HepG2 (cell line): ENCODE measurements around the gene RNU4-1. TPM values are rescaled to one million over a fixed set of nuclear protein-coding genes. Genes with fewer than 3 reads are reported as not detected.

Source experiments
- ARID4A ChIP-seq: sonication (generic); formaldehyde crosslinking; IDR thresholded peaks from 2 replicates; pipeline ENCODE4 v1.5.0; 2020; ENCODE audit warnings: mild to moderate bottlenecking, missing genetic modification reagents, borderline replicate concordance
- FOXC1 ChIP-seq: sonication (generic); formaldehyde crosslinking; IDR thresholded peaks from 2 replicates; pipeline ENCODE4 v1.8.0; 2022; ENCODE audit warnings: mild to moderate bottlenecking, missing genetic modification reagents, borderline replicate concordance
- HOXA3 ChIP-seq: sonication (generic); formaldehyde crosslinking; IDR thresholded peaks from 2 replicates; pipeline ENCODE4 v1.5.0; 2020; ENCODE audit warnings: missing genetic modification reagents
- MIER3 ChIP-seq: IDR thresholded peaks from 2 replicates; pipeline ENCODE4 v1.6.1; 2016; ENCODE audit warnings: missing compliant biosample characterization, borderline replicate concordance
- RNF219 ChIP-seq: sonication (generic); formaldehyde crosslinking; IDR thresholded peaks from 2 replicates; pipeline ENCODE4 v1.5.0; 2020; ENCODE audit warnings: mild to moderate bottlenecking, missing genetic modification reagents
- SSRP1 ChIP-seq: IDR thresholded peaks from 2 replicates; pipeline ENCODE4 v1.6.1; 2016; ENCODE audit warnings: control low read depth
- TEAD3 ChIP-seq: optimal IDR thresholded peaks from 2 replicates; pipeline ENCODE3; 2016; ENCODE audit warnings: borderline replicate concordance
- THRA ChIP-seq: sonication (generic); formaldehyde crosslinking; IDR thresholded peaks from 2 replicates; pipeline ENCODE4 v1.4.0; 2020; ENCODE audit warnings: missing genetic modification reagents, borderline replicate concordance
- ZFAT ChIP-seq: sonication (generic); formaldehyde crosslinking; conservative IDR thresholded peaks from 2 replicates; pipeline ENCODE4 v1.8.1; 2023; ENCODE audit warnings: missing genetic modification reagents, inconsistent platforms
- ZNF235 ChIP-seq: sonication (generic); formaldehyde crosslinking; IDR thresholded peaks from 2 replicates; pipeline ENCODE4 v1.8.1; 2023; ENCODE audit warnings: mild to moderate bottlenecking, missing genetic modification reagents, borderline replicate concordance
- ZNF343 ChIP-seq: sonication (generic); formaldehyde crosslinking; IDR thresholded peaks from 2 replicates; pipeline ENCODE4 v1.4.0; 2020; ENCODE audit warnings: mild to moderate bottlenecking, missing genetic modification reagents
- ZNF580 ChIP-seq: IDR thresholded peaks from 2 replicates; pipeline ENCODE4 v1.6.1; 2016; ENCODE audit warnings: low read depth, borderline replicate concordance
- ZNF687 ChIP-seq: sonication (generic); formaldehyde crosslinking; IDR thresholded peaks from 2 replicates; pipeline ENCODE4 v1.5.1; 2020; ENCODE audit warnings: mild to moderate bottlenecking, missing genetic modification reagents, moderate library complexity
- ZNF746 ChIP-seq: sonication (generic); formaldehyde crosslinking; IDR thresholded peaks from 2 replicates; pipeline ENCODE4 v1.8.0; 2022; ENCODE audit warnings: mild to moderate bottlenecking, missing genetic modification reagents
- ZNF747 ChIP-seq: sonication (generic); formaldehyde crosslinking; IDR thresholded peaks from 2 replicates; pipeline ENCODE4 v1.8.1; 2023; ENCODE audit warnings: missing genetic modification reagents, mild to moderate bottlenecking, borderline replicate concordance
- polyA plus RNA-seq, 8 experiments: library from polyadenylated mRNA; depleted of rRNA in 3 of 8; stranded (reverse) in 7 of 8; unstranded in 1 of 8; fragments of >200 nt; fragmentation: Illumina TruSeq in 4 of 8; extraction: Trizol in 4 of 8; gene quantifications; 2 replicates each; pipeline versions ENCODE4 v1.2.1 to v1.2.3, GENCODE V29; 2011 to 2016; ENCODE audit warnings: low read depth in 4 of 8, missing spikeins in 1 of 8, mixed read lengths in 1 of 8; ENCODE audit not compliant: insufficient read depth in 1 of 8
- total RNA-seq, 5 experiments: library from RNA; depleted of rRNA; stranded (reverse); fragments of >200 nt; fragmentation: Illumina TruSeq; extraction: Trizol; gene quantifications; 2 replicates each; pipeline ENCODE4 v1.2.3, GENCODE V29; 2016; ENCODE audit warnings: low read depth in 1 of 5

RNU4-1 gene
- total and polyA plus RNA-seq, 2 of the 13 experiments (the other 11 are each of a cell fraction or from before 2014, with no cell fraction given): 7,407 TPM; not detected in 1

- TF ChIP-seq ZNF687 (CRISPR knock-in tag) (peak; percentile 50; the same call in 1 of the 2 replicates), ZNF747 (CRISPR knock-in tag) (0 out of 2 replicates have a peak, but pooled peaks have one; percentile 32), ZNF235 (no peak), ZNF580 (no peak), HOXA3 (CRISPR knock-in tag) (0 out of 2 replicates have a peak, but pooled peaks have one; percentile 27), ZNF746 (CRISPR knock-in tag) (no peak), SSRP1 (CRISPR knock-in tag) (no peak), RNF219 (CRISPR knock-in tag) (no peak), FOXC1 (CRISPR knock-in tag) (no peak), THRA (peak; percentile 30; the same call in 1 of the 2 replicates), ZFAT (no peak), TEAD3 (CRISPR knock-in tag) (peak; percentile 17), MIER3 (CRISPR knock-in tag) (no peak), ARID4A (no peak; the same call in 1 of the 2 replicates), ZNF343 (no peak)
Measured at GRCh38 chr12:120342175-120343038, 49.4 kb upstream of the RNU4-1 start (continued).
